Mesangial cell (primary cell): ENCODE results near the gene RANGAP1. TPM values are rescaled to one million over a fixed set of nuclear protein-coding genes. Genes with fewer than 3 reads are reported as not detected.

Experiments
- total RNA-seq: library from RNA; depleted of rRNA; stranded (reverse); fragments of >200 nt; gene quantifications from 2 replicates; pipeline ENCODE4 v1.2.3, GENCODE V29; 2015

RANGAP1 gene, protein sequence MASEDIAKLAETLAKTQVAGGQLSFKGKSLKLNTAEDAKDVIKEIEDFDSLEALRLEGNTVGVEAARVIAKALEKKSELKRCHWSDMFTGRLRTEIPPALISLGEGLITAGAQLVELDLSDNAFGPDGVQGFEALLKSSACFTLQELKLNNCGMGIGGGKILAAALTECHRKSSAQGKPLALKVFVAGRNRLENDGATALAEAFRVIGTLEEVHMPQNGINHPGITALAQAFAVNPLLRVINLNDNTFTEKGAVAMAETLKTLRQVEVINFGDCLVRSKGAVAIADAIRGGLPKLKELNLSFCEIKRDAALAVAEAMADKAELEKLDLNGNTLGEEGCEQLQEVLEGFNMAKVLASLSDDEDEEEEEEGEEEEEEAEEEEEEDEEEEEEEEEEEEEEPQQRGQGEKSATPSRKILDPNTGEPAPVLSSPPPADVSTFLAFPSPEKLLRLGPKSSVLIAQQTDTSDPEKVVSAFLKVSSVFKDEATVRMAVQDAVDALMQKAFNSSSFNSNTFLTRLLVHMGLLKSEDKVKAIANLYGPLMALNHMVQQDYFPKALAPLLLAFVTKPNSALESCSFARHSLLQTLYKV
- total RNA-seq = 55.0 and 218 TPM in 2 replicates

DNA sequence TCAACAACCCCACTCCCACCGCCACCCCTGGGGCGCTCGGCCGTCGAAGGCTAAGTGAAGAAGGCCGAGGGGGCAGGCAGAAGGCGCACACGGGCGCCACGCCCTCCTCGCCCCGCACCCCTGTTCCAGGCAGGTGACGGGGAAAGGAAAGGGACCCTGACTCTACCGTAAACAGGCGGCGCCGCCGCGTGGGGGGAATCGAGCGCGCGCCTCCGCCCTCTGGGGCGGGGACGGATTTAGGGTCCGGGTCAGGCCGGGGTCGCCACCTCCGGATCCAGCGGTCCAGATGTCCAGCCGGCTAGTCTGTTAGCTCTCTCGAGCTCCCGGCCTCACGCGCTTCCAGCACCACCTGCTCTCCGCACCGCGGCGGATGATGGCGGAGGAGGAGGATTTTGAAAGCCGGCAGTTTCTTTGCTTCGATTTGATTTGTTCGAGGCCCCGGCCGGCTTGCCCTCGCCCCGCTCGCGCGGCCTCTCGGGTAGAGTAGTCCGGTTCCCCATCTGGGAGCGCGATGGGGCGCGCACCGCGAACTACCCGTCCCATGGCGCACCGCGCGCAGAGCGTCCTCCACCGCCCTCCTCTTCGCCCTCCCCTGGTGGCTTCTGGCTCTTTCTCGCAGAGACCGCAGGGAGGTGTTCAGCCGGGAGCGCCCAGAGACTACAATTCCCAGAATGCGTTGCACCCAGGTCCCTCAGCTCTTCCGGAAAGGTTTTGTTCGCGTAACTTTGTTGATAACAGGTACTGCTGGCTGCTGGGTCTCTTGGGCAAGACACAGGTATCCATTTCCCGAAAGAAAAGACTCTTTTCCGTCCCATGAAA, at the start of gene RANGAP1:
TSS of gene RANGAP1 (minus strand) at position 368 of the 819 bp plus-strand sequence. CDS start 5,143 bp downstream, outside the sequence.

DNA sequence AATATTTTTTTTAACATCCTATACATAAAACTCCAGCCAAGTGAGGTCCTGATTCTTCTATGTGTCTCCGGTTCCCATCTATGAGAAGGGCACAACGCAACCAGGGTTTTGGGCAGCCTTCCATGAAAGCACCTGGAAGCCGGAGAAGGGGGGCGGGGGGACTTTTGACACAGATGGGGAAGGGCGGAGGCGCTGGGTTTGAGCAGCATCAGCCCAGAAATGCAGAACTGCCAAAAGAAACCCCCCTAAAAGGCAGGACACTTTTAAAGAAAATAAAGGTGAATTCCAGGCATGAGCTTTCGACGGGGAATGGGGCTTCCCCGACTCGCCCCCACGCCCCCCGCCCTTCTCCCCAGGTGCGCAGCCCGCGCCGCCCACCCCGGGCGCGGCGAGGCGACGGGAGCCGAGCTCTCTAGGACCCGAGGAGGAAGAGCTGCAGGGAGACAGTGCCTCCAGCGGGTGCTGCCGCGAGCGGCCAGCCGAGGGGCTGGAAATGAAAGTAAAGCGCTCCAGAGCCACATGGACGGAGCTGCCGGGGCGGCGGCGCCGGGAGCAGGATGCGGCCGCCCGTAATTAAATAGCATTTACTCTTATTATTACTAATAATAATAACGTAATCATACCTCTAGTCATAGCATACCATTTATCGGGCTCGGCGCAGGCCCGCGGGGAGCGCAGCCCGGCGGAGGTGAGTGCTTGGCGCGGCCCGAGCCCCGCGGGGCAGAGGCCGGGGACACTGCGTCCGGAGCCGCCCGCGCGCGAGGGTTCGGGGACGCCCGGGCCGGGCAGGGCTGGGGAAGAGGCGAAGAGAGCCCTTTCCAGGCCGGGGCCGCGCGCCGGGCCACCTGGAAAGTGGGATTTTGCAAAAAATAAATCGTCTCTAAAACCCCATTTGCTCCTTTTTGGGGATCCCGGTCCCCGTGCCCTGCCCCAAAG, 15.4 kb upstream of the RANGAP1 start, which contains the start of gene ZC3H7B:
TSS of gene ZC3H7B (plus strand) at position 441 of the 936 bp plus-strand sequence. CDS start 19,136 bp downstream, outside the sequence.

DNA sequence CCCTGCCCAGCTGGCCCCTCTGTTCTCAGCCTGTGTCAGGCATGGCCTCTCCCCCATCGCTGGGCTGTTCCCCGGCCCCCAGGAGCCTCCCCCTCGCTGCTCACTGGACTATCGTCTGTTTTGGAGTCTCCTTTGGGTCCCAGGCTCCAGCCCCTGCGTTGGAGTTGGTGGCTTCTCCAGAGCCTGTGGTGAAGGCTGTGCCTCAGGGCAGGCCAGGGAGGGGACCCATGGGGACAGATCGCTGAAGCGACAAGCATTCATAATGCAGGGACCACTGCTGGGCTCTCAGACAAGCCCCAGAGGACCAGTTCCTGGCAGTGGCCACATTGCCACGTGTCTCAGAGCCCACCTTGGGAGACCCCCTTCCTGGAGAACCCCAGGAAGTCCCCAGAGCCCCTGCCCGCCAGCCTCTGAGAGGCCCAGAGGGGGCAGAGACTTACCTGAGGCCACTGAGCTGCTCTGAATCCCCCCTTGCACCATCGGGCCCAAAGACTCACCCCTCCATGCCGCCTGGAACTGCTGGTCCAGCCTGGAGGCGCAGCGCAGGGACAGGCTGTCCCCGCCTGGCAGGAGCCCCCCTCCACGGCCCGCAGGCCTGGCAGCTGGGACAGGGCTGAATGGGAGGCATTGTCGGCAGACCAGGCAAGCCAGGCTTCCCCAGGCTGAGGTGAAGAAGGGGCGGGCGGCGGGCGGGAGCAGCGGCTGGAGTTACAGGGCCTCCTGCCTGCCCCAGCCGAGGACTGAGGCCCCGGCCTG, 45.4 kb downstream of the RANGAP1 start, which contains the start of gene CHADL:
TSS of gene CHADL (minus strand) at position 555 of the 756 bp plus-strand sequence. CDS start at position 505, 50 bp downstream.

DNA sequence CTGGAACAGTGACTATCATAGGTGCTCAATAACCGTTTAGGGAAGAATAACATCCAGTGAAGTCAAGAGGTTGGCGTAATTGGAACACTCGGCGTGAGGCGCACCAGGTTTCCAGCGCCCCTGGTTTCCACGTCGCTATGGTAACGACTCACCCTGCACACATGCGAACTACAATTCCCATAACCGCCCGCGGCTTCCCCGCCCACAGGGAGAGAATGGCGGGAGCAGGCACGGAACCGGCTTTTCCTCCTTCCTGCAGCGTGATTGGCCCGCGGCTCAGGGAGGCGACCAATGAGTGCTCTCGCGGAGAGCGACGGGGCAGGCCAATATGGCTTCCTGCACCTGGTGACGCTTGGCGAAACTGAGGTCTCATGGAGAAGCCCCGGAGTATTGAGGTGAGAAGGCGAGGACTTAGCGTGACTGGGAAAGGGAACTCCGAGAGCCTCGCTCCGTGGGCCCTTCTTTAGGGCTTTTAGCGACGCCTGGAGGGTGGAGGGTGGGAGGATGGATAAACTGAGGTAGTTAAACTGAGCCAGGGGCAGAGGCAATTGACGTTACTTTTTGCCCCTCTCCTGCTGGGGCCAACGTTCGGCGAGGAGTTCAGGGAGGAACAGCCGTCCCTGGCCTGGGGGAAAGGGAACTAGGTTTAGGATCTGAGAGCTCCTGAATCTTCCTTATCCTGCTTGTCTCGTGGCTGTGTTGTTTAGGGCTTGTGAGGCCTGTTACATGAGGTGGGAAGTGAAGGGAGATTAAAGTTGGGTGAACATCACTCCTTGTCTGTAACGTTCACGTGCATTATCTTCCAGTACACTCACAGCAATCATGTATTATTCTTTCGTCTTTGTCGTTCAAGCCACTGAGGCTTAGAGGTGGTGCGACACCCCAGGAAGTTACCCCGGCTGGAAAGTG, 80.7 kb downstream of the RANGAP1 start, which contains the start of gene L3MBTL2:
TSS of gene L3MBTL2 (plus strand) at position 321 of the 909 bp plus-strand sequence. CDS start at position 372, 51 bp downstream.

Other genes starting within 250 kb of the RANGAP1 start
- gene EP300, start 193.6 kb downstream of the RANGAP1 start, total RNA-seq = 30.1 and 74.3 TPM in 2 replicates
- gene L3MBTL2, start 80.9 kb downstream of the RANGAP1 start, total RNA-seq = 20.0 and 20.5 TPM in 2 replicates
- gene CHADL, start 45.3 kb downstream of the RANGAP1 start, total RNA-seq = 8.1 TPM in 1 of 2 replicates, not detected in the other
- 66.5 and 79.4 TPM in 2 replicates for gene ZC3H7B, start 15.3 kb upstream of the RANGAP1 start, total RNA-seq
- gene TEF, start 95.8 kb upstream of the RANGAP1 start, total RNA-seq = 2.8 and 9.9 TPM in 2 replicates
- gene TOB2, start 160.6 kb upstream of the RANGAP1 start, total RNA-seq = 15.8 and 42.5 TPM in 2 replicates
- gene PHF5A, start 182.5 kb upstream of the RANGAP1 start, total RNA-seq = 34.0 and 53.1 TPM in 2 replicates
- 83.4 and 107 TPM in 2 replicates for gene ACO2, start 182.9 kb upstream of the RANGAP1 start, total RNA-seq